Prostate gland (tissue), 2 donors: ENCODE data around the gene KRTAP29-1.

Experiments used
- POLR2A ChIP-seq: fragments of 450-650 bp; IDR thresholded peaks from one replicate; pipeline ENCODE4 v1.6.1; 2016; ENCODE audit warnings: antibody characterized with exemption, mild to moderate bottlenecking
- POLR2AphosphoS5 ChIP-seq: sonication (generic); formaldehyde crosslinking; IDR thresholded peaks from one replicate; pipeline ENCODE4 v1.6.1; 2017; ENCODE audit warnings: antibody characterized with exemption
- TF ChIP-seq, protein P1 (sequence below), 4 experiments: fragments of 200-600 bp in 2 of 4; fragments of 450-650 bp in 2 of 4; sonication (generic) in 2 of 4; IDR thresholded peaks; 1 replicate in 3 of 4; 2 replicates in 1 of 4; pipeline ENCODE4 v1.5.1; 2016 to 2019; ENCODE audit warnings: antibody characterized with exemption in 4 of 4, mild to moderate bottlenecking in 2 of 4, moderate library complexity in 2 of 4

DNA sequence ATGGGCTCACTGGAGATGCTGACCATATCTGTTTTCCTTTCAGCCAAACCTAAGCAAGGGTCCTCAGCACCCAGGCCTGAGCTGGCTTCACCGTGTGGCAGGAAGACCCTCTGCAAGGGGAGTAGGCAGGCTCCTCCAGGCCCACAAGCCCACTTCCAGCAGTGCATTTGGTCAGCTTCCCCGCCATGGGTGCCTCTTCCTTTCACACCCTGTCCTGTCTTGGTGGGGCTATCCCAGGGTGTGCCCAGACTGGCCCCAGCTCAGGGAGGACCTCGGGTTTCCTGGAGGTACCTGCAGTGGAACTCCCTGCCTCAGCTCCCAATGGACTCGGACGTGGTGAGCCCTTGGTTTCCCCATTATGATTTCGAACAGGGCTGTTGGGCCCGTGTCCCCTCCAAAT is 25.6 kb upstream of the KRTAP29-1 start:
- TF ChIP-seq POLR2A (no peak), POLR2AphosphoS5 (no peak)
- TF ChIP-seq, protein P1, sequence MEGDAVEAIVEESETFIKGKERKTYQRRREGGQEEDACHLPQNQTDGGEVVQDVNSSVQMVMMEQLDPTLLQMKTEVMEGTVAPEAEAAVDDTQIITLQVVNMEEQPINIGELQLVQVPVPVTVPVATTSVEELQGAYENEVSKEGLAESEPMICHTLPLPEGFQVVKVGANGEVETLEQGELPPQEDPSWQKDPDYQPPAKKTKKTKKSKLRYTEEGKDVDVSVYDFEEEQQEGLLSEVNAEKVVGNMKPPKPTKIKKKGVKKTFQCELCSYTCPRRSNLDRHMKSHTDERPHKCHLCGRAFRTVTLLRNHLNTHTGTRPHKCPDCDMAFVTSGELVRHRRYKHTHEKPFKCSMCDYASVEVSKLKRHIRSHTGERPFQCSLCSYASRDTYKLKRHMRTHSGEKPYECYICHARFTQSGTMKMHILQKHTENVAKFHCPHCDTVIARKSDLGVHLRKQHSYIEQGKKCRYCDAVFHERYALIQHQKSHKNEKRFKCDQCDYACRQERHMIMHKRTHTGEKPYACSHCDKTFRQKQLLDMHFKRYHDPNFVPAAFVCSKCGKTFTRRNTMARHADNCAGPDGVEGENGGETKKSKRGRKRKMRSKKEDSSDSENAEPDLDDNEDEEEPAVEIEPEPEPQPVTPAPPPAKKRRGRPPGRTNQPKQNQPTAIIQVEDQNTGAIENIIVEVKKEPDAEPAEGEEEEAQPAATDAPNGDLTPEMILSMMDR (IDR thresholded peaks at IDR 0.05): no peak
